DND-41 (cell line): Measurements from ENCODE around the gene LRP5.

Source experiments
- CTCF ChIP-seq: IDR thresholded peaks from 2 replicates; pipeline ENCODE4 v1.5.1; 2012; ENCODE audit warnings: borderline replicate concordance, low read length, moderate library complexity, mild to moderate bottlenecking; ENCODE audit not compliant: poor library complexity, severe bottlenecking; ENCODE audit errors: extremely low read depth
- EZH2 ChIP-seq: IDR thresholded peaks from 3 replicates; pipeline ENCODE4 v1.6.1; 2012; ENCODE audit warnings: borderline replicate concordance, low read depth, mild to moderate bottlenecking, moderate library complexity, low read length, inconsistent platforms; ENCODE audit not compliant: severe bottlenecking

GRCh38 chr11:68488623-68489022 lies 176.2 kb downstream of the LRP5 start:
- no peak for TF ChIP-seq CTCF
- TF ChIP-seq EZH2, result no peak
